Measurements from ENCODE around the gene ADGRL3.

The ADGRL3 gene

DNA sequence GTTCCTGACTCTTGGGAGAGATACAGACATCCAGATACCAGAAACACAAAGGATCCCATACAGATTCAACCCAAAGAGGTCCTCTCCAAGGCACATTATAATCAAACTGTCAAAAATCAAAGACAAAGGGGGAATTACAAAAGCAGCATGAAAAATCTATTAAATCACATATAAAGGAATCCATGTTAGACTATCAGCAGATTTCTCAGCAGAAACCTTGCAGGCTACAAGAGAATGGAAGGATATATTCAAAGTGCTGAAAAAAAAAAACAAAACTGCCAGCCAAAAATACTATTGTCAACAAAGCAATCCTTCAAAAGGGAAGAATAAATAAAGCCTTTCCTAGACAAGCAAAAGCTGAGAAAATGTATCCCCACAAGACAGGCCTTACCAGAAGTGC lies 14.8 kb upstream of the ADGRL3 start:
- ChIA-PET POLR2A (no interaction called here), CTCF (no interaction called here)
- TF ChIP-seq ZNF791 (tag by site-specific recombination; IDR thresholded peaks at IDR 0.05) (peak; percentile 92), ZNF175 (tag by site-specific recombination; IDR thresholded peaks at IDR 0.05) (no peak), ZNF157 (tag by site-specific recombination; IDR thresholded peaks at IDR 0.05) (no peak), ZNF621 (tag by site-specific recombination; IDR thresholded peaks at IDR 0.05) (no peak), SETDB1 (IDR thresholded peaks at IDR 0.05; ENCODE audit: insufficient read length, low read length) (peak; percentile 95), ZSCAN23 (tag by site-specific recombination; IDR thresholded peaks at IDR 0.05) (no peak), TRIM28 (IDR thresholded peaks at IDR 0.05; ENCODE audit: borderline replicate concordance, low read length) (peak; percentile 80), ZNF530 (tag by site-specific recombination; IDR thresholded peaks at IDR 0.05; ENCODE audit: low read depth) (no peak), OSR2 (tag by site-specific recombination; IDR thresholded peaks at IDR 0.05) (no peak), KLF16 (tag by site-specific recombination; IDR thresholded peaks at IDR 0.05) (no peak), HOXA7 (CRISPR knock-in tag; IDR thresholded peaks at IDR 0.05; ENCODE audit: borderline replicate concordance) (no peak), ZFP3 (tag by site-specific recombination; IDR thresholded peaks at IDR 0.05; ENCODE audit: low read depth) (no peak), KLF8 (tag by site-specific recombination; IDR thresholded peaks at IDR 0.05) (no peak)
- TF ChIP-seq, protein P1, sequence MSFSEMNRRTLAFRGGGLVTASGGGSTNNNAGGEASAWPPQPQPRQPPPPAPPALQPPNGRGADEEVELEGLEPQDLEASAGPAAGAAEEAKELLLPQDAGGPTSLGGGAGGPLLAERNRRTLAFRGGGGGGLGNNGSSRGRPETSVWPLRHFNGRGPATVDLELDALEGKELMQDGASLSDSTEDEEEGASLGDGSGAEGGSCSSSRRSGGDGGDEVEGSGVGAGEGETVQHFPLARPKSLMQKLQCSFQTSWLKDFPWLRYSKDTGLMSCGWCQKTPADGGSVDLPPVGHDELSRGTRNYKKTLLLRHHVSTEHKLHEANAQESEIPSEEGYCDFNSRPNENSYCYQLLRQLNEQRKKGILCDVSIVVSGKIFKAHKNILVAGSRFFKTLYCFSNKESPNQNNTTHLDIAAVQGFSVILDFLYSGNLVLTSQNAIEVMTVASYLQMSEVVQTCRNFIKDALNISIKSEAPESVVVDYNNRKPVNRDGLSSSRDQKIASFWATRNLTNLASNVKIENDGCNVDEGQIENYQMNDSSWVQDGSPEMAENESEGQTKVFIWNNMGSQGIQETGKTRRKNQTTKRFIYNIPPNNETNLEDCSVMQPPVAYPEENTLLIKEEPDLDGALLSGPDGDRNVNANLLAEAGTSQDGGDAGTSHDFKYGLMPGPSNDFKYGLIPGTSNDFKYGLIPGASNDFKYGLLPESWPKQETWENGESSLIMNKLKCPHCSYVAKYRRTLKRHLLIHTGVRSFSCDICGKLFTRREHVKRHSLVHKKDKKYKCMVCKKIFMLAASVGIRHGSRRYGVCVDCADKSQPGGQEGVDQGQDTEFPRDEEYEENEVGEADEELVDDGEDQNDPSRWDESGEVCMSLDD (tag by site-specific recombination; IDR thresholded peaks at IDR 0.05), result no peak
- TF ChIP-seq, protein P2, sequence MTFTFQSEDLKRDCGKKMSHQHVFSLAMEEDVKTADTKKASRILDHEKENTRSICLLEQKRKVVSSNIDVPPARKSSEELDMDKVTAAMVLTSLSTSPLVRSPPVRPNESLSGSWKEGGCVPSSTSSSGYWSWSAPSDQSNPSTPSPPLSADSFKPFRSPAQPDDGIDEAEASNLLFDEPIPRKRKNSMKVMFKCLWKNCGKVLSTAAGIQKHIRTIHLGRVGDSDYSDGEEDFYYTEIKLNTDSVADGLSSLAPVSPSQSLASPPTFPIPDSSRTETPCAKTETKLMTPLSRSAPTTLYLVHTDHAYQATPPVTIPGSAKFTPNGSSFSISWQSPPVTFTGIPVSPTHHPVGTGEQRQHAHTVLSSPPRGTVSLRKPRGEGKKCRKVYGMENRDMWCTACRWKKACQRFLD (tag by site-specific recombination; IDR thresholded peaks at IDR 0.05), result no peak
- H3K4me1 ChIP-seq (ENCODE audit: control insufficient read depth, insufficient read depth, low read length), result no peaks in the 10 kb centered on the region
- H3K9me3 ChIP-seq (ENCODE audit: control insufficient read depth, insufficient read depth, low read depth, low read length), result no peaks in the 10 kb centered on the region
- no peak overlapping the region for H3K4me3 ChIP-seq (ENCODE audit: low read depth, low read length)
- no peak overlapping the region for H3K27ac ChIP-seq (ENCODE audit: extremely low read depth, low read depth, low read length)
- no peaks in the 10 kb centered on the region for H3K36me3 ChIP-seq (ENCODE audit: control insufficient read depth in 2 of 2, insufficient read depth in 1 of 2, low read length in 2 of 2)

DNA sequence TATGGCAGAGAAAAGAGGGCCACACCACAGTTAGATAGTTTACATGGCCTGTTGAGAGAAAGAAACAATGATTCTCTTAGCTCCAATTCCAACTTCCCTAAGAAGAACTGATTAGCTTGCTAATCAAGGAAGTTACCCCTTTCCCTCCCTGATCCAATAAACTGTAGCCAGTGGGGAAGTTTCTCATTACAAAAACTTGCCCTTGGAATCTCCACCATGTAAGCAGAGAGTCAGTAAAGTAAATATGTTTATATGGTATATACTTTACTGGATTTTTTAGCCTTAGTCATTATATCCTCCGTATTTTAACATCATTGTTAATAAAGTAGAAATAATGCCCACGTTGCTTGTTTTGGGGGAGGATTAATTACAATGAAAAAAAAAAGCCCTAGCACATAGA lies 7.7 kb upstream of the ADGRL3 start:
- ChIA-PET CTCF (no interaction called here), POLR2A (no interaction called here)
- Histone ChIP-seq H3K4me3 (ENCODE audit: low read depth, low read length) (no peak overlapping the region), H3K36me3 (ENCODE audit: control insufficient read depth in 2 of 2, insufficient read depth in 1 of 2, low read length in 2 of 2) (no peaks in the 10 kb centered on the region), H3K27ac (ENCODE audit: extremely low read depth, low read depth, low read length) (no peak overlapping the region), H3K9me3 (ENCODE audit: control insufficient read depth, insufficient read depth, low read depth, low read length) (no peaks in the 10 kb centered on the region), H3K4me1 (ENCODE audit: control insufficient read depth, insufficient read depth, low read length) (no peaks in the 10 kb centered on the region)
- TF ChIP-seq, protein P3, sequence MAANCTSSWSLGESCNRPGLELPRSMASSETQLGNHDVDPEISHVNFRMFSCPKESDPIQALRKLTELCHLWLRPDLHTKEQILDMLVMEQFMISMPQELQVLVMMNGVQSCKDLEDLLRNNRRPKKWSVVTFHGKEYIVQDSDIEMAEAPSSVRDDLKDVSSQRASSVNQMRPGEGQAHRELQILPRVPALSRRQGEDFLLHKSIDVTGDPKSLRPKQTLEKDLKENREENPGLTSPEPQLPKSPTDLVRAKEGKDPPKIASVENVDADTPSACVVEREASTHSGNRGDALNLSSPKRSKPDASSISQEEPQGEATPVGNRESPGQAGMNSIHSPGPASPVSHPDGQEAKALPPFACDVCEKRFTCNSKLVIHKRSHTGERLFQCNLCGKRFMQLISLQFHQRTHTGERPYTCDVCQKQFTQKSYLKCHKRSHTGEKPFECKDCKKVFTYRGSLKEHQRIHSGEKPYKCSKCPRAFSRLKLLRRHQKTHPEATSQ (tag by site-specific recombination; IDR thresholded peaks at IDR 0.05), result no peak
- TF ChIP-seq, protein P4, sequence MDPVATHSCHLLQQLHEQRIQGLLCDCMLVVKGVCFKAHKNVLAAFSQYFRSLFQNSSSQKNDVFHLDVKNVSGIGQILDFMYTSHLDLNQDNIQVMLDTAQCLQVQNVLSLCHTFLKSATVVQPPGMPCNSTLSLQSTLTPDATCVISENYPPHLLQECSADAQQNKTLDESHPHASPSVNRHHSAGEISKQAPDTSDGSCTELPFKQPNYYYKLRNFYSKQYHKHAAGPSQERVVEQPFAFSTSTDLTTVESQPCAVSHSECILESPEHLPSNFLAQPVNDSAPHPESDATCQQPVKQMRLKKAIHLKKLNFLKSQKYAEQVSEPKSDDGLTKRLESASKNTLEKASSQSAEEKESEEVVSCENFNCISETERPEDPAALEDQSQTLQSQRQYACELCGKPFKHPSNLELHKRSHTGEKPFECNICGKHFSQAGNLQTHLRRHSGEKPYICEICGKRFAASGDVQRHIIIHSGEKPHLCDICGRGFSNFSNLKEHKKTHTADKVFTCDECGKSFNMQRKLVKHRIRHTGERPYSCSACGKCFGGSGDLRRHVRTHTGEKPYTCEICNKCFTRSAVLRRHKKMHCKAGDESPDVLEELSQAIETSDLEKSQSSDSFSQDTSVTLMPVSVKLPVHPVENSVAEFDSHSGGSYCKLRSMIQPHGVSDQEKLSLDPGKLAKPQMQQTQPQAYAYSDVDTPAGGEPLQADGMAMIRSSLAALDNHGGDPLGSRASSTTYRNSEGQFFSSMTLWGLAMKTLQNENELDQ (tag by site-specific recombination; IDR thresholded peaks at IDR 0.05; ENCODE audit: low read depth), result no peak
- TF ChIP-seq KLF9 (tag by site-specific recombination; IDR thresholded peaks at IDR 0.05; ENCODE audit: low read depth) (no peak), TRIM28 (IDR thresholded peaks at IDR 0.05; ENCODE audit: borderline replicate concordance, low read length) (no peak), ZNF776 (tag by site-specific recombination; IDR thresholded peaks at IDR 0.05; ENCODE audit: borderline replicate concordance) (no peak), GFI1B (tag by site-specific recombination; IDR thresholded peaks at IDR 0.05) (no peak), ZNF596 (tag by site-specific recombination; IDR thresholded peaks at IDR 0.05) (no peak), MZF1 (tag by site-specific recombination; IDR thresholded peaks at IDR 0.05; ENCODE audit: borderline replicate concordance) (no peak), ZNF423 (tag by site-specific recombination; IDR thresholded peaks at IDR 0.05) (no peak)
- TF ChIP-seq, protein P5, sequence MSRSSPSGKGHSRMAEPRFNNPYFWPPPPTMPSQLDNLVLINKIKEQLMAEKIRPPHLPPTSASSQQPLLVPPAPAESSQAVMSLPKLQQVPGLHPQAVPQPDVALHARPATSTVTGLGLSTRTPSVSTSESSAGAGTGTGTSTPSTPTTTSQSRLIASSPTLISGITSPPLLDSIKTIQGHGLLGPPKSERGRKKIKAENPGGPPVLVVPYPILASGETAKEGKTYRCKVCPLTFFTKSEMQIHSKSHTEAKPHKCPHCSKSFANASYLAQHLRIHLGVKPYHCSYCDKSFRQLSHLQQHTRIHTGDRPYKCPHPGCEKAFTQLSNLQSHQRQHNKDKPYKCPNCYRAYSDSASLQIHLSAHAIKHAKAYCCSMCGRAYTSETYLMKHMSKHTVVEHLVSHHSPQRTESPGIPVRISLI (tag by site-specific recombination; IDR thresholded peaks at IDR 0.05), result no peak
- TF ChIP-seq, protein P1 (tag by site-specific recombination; IDR thresholded peaks at IDR 0.05), result no peak

Measured in HEK293 (cell line).